CD4-positive, alpha-beta T cell treated with Interferon alpha-2 for 1 hour (primary cell): ENCODE measurements around the gene HOXA11.

Experiments
- DNase-seq, 2 donors: peaks; one replicate each; pipeline ENCODE4 v3.0.0-alpha.2; 2020 to 2022

Gene HOXA11

GRCh38 chr7:27179503-27180430 lies 5.3 kb downstream of the HOXA11 start:
- peak; percentile 52 to 65 for DNase-seq

GRCh38 chr7:27179030-27179429 lies 6.0 kb downstream of the HOXA11 start:
- no peak for DNase-seq

- no peak for DNase-seq
Measured at GRCh38 chr7:27178366-27178765, 6.7 kb downstream of the HOXA11 start.

GRCh38 chr7:27177795-27178320 lies 7.2 kb downstream of the HOXA11 start:
- no peak for DNase-seq

- no peak for DNase-seq
Measured at GRCh38 chr7:27176962-27177794, 7.9 kb downstream of the HOXA11 start.

GRCh38 chr7:27176524-27176845 lies 8.5 kb downstream of the HOXA11 start:
- DNase-seq: no peak

- DNase-seq: no peak
Measured at GRCh38 chr7:27175626-27176523, 9.2 kb downstream of the HOXA11 start.

GRCh38 chr7:27174874-27175625 lies 10.0 kb downstream of the HOXA11 start:
- DNase-seq: no peak

GRCh38 chr7:27173956-27174873 lies 10.8 kb downstream of the HOXA11 start, which contains the start of gene HOXA10:
Gene HOXA10 (minus strand): TSS chr7:27174320. CDS start chr7:27174306, 14 bp downstream.
- DNase-seq: no peak

GRCh38 chr7:27173511-27173955 lies 11.5 kb downstream of the HOXA11 start:
- DNase-seq: peak in 1 of 2 donors; percentile 40

GRCh38 chr7:27172823-27173510 lies 12.1 kb downstream of the HOXA11 start:
- no peak for DNase-seq

GRCh38 chr7:27172315-27172774 lies 12.7 kb downstream of the HOXA11 start:
- DNase-seq: no peak

GRCh38 chr7:27171637-27172314 lies 13.3 kb downstream of the HOXA11 start:
- DNase-seq: no peak

GRCh38 chr7:27171325-27171636 lies 13.8 kb downstream of the HOXA11 start:
- no peak for DNase-seq

- DNase-seq: no peak
Measured at GRCh38 chr7:27170426-27171324, 14.4 kb downstream of the HOXA11 start.

GRCh38 chr7:27169658-27170425 lies 15.2 kb downstream of the HOXA11 start:
- no peak for DNase-seq

- no peak for DNase-seq
Measured at GRCh38 chr7:27168265-27168947, 16.6 kb downstream of the HOXA11 start.
